22Rv1 (cell line): Measurements from ENCODE around the gene ST6GALNAC2.
A peak's percentile ranks its signal among the peaks of the same experiment; 100 is the strongest.

Experiments used
- ZFX ChIP-seq: fragments of 450-650 bp; IDR thresholded peaks from 2 replicates; pipeline ENCODE4 v1.6.1; 2017; ENCODE audit warnings: antibody characterized with exemption, borderline replicate concordance
- TF ChIP-seq, protein P1 (sequence below): fragments of 450-650 bp; IDR thresholded peaks from 2 replicates; pipeline ENCODE4 v1.5.1; 2017; ENCODE audit warnings: mild to moderate bottlenecking

DNA sequence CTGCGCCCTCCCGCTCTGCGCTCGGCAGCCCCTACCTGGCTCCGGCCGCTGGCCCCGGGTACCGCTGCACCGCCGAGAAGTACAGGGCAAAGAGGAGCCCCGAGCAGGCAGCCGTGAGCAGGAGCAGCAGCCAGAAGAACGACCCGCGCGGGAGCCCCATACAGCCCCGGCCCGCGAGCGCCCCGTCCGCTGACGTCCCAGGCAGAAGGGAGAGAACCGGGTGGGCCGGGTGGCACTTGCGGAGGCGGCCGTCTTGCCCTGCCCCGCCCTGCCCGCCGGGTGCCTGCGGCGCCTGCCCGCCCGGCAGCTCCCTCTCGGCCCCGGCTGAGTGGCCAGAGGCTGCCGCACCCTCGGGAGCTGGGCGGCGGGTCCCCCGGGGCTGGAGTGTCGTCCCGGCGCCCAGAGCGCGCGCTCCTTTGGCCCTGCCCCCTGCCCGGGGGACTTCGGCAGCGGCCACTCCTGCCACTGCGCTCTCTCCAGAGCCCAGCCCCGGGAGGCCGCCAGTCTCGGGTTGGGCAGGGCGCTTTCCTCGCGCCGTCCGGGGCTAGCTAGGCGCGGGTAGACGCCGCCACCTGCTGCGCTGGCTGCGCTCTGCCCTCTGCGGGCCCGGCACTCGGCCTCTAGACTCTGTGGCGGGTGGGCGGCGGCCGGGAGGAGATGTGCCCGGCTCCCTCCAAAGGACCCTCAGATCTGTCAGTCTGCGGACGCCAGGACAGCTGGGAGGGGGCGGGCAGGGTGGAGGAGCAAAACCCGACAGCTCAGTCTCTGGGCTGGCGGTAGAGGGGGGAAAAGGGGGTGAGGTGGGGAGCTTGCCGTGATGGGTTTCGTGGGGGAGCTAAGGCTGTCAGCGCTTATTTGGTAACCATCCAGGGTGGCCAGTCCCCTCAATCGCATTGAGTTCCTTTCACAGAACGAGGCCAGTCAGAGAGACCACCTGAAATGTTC is at the start of gene ST6GALNAC2:
- TF ChIP-seq, protein P1, sequence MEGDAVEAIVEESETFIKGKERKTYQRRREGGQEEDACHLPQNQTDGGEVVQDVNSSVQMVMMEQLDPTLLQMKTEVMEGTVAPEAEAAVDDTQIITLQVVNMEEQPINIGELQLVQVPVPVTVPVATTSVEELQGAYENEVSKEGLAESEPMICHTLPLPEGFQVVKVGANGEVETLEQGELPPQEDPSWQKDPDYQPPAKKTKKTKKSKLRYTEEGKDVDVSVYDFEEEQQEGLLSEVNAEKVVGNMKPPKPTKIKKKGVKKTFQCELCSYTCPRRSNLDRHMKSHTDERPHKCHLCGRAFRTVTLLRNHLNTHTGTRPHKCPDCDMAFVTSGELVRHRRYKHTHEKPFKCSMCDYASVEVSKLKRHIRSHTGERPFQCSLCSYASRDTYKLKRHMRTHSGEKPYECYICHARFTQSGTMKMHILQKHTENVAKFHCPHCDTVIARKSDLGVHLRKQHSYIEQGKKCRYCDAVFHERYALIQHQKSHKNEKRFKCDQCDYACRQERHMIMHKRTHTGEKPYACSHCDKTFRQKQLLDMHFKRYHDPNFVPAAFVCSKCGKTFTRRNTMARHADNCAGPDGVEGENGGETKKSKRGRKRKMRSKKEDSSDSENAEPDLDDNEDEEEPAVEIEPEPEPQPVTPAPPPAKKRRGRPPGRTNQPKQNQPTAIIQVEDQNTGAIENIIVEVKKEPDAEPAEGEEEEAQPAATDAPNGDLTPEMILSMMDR, result peak; percentile 52; the same call in 1 of the 2 replicates
- no peak for TF ChIP-seq ZFX
